ENCODE measurements around the gene RTN1.

DNA sequence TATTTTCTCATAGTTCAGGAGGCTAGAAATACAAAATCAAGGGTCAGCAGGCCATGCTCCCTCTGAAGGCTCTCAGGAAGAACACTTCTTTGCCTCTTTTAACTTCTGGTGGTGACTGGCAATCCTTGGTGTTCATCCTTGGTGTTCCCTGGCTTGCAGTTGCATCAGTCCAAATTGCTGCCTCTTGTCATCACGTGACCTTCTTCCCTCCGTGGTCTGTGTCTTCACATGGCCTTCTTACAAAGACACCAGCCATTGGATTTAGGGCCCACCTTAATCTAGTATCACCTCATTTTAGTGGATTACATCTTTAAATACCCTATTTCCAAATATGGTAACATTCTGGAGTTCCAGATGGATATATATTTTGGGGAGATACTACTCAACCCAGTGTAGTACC, 41.9 kb upstream of the RTN1 start:
- TF ChIP-seq, protein P1, sequence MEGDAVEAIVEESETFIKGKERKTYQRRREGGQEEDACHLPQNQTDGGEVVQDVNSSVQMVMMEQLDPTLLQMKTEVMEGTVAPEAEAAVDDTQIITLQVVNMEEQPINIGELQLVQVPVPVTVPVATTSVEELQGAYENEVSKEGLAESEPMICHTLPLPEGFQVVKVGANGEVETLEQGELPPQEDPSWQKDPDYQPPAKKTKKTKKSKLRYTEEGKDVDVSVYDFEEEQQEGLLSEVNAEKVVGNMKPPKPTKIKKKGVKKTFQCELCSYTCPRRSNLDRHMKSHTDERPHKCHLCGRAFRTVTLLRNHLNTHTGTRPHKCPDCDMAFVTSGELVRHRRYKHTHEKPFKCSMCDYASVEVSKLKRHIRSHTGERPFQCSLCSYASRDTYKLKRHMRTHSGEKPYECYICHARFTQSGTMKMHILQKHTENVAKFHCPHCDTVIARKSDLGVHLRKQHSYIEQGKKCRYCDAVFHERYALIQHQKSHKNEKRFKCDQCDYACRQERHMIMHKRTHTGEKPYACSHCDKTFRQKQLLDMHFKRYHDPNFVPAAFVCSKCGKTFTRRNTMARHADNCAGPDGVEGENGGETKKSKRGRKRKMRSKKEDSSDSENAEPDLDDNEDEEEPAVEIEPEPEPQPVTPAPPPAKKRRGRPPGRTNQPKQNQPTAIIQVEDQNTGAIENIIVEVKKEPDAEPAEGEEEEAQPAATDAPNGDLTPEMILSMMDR (IDR thresholded peaks at IDR 0.05; ENCODE audit: insufficient read depth, low read length) = no peak
- TF ChIP-seq POLR2AphosphoS5 (IDR thresholded peaks at IDR 0.05; ENCODE audit: low read depth) (no peak), GABPA (IDR thresholded peaks at IDR 0.05; ENCODE audit: low read depth) (no peak)
- TF ChIP-seq, protein P2, sequence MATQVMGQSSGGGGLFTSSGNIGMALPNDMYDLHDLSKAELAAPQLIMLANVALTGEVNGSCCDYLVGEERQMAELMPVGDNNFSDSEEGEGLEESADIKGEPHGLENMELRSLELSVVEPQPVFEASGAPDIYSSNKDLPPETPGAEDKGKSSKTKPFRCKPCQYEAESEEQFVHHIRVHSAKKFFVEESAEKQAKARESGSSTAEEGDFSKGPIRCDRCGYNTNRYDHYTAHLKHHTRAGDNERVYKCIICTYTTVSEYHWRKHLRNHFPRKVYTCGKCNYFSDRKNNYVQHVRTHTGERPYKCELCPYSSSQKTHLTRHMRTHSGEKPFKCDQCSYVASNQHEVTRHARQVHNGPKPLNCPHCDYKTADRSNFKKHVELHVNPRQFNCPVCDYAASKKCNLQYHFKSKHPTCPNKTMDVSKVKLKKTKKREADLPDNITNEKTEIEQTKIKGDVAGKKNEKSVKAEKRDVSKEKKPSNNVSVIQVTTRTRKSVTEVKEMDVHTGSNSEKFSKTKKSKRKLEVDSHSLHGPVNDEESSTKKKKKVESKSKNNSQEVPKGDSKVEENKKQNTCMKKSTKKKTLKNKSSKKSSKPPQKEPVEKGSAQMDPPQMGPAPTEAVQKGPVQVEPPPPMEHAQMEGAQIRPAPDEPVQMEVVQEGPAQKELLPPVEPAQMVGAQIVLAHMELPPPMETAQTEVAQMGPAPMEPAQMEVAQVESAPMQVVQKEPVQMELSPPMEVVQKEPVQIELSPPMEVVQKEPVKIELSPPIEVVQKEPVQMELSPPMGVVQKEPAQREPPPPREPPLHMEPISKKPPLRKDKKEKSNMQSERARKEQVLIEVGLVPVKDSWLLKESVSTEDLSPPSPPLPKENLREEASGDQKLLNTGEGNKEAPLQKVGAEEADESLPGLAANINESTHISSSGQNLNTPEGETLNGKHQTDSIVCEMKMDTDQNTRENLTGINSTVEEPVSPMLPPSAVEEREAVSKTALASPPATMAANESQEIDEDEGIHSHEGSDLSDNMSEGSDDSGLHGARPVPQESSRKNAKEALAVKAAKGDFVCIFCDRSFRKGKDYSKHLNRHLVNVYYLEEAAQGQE (IDR thresholded peaks at IDR 0.05; ENCODE audit: insufficient replicate concordance, low read depth) = no peak

All from HL-60 (cell line).